GM18499 (cell line): Measurements from ENCODE around the gene SCT.

ENCODE experiments used
- ATAC-seq: cut with Tn5 transposase; IDR thresholded peaks from one replicate; pipeline ENCODE4 v1.9.1; 2021; ENCODE audit warnings: moderate number of reproducible peaks; ENCODE audit not compliant: insufficient read depth, unreplicated experiment

SCT gene

DNA sequence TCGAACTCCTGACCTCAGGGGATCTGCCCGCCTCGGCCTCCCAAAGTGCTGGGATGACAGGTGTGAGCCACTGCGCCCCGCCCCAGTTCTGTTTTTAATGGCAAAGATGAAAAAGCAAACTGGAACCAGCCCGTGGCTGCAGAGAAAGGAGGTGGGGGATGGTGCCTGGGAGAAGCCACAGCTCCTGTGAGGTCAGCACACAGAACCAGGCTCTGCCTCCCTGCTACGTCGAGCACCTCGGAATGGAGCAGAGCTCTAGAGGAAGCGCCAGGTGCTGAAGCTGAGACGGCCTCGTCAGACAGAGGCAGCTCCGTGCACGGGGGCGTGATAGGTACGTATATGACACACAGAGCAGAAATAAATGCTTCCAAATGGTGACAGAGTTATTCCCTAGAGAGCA, 18.6 kb upstream of the SCT start:
- no peak for ATAC-seq

DNA sequence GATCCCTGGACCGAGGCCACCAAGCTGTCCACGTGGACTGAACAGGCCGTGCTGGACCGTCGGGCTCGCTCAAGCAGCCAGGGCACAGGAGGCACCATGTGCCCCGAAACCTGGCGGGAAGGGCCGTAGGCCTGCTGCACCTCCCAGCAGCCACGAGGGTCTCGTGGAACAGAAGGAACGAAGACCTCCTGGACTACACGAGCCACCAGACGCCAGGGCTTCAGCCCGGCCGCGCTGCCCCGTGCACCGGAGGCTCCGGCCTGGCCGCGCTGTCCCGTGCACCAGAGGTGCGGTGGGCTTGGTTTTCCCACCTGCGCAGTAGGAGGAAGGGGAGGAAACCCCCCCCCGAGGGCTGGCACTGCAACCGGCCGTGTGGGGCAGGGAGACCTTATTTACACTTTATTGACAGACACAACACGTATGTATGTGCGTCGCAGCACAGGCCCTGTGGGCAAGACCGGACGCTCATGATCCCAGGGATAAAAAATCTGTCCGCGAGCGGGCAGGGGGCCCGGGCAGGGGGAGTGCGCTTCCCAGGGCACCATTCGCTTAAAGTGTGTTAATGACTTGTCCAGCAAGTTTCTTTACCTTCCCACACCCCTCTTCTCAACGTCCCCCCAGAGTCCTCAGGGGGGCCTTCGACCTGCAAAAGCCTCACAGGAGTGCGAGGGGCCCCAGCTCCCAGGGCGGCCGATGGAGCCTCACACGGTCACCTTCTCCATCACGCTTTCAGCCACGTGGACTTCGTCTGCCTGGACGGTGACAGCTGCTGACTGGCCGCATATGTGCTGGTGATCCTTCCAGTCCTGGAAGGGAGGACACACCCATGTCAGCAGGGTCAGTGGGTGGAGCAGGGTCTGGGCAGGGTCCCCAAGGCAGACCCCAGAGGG, 17.1 kb upstream of the SCT start:
- no peak for ATAC-seq

DNA sequence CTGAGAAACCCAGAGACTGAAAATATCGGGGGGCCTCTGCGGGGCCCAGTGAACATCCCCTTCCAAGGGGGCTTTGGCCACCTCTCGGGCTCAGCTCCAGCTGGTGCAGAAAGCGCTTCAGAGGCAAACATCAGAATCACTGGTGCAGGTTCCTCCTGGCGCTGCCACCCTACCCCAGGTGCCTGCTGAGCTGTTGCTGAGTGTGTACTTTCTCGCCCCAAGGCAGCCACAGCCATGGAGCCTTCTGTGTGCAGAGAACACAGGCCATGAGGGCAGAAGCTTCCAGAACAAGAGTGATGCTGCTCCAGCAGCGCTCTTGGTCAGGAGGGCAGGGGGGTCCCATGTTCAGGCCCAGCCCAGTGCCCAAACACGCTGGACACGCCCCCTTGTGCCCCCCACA, 16.4 kb upstream of the SCT start:
- ATAC-seq = no peak

DNA sequence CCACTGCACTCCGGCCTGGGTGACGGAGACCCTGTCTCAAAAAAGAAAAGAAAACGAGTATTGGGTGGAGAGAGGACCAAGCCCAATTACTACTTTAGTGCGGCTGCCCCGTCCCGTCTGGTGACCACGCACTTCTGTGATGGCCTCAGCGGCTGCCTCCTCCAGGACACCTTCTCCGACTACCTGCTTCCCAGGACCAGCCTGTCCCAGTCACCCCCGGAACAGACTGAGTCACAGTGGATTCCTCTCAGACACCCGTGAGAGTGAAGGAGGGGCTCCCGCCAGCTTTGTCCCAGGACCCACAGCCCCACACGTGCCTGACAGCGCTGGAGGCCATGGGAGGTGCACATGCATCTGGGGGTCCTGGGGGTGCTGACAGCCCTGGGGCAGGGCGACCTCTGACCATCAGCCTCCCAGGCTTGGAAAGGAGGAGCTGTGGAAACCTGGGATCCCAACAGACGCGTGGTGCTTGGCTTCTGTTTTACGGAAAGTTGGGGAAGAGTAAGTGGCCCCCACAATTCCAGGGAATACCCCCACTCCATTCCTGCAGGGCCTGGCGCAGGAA, 14.9 kb upstream of the SCT start:
- ATAC-seq = no peak

DNA sequence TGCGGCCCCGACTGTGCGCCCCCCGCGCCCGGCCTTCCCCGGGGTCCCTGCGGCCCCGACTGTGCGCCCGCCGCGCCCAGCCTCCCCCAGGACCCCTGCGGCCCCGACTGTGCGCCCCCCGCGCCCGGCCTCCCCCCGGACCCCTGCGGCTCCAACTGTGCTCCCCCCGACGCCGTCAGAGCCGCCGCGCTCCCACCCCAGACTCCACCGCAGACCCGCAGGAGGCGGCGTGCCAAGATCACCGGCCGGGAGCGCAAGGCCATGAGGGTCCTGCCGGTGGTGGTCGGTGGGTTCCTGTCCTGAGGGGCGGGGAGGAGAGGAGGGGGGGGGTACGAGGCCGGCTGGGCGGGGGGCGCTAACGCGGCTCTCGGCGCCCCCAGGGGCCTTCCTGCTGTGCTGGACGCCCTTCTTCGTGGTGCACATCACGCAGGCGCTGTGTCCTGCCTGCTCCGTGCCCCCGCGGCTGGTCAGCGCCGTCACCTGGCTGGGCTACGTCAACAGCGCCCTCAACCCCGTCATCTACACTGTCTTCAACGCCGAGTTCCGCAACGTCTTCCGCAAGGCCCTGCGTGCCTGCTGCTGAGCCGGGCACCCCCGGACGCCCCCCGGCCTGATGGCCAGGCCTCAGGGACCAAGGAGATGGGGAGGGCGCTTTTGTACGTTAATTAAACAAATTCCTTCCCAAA, 13.2 kb upstream of the SCT start:
- ATAC-seq = no peak

DNA sequence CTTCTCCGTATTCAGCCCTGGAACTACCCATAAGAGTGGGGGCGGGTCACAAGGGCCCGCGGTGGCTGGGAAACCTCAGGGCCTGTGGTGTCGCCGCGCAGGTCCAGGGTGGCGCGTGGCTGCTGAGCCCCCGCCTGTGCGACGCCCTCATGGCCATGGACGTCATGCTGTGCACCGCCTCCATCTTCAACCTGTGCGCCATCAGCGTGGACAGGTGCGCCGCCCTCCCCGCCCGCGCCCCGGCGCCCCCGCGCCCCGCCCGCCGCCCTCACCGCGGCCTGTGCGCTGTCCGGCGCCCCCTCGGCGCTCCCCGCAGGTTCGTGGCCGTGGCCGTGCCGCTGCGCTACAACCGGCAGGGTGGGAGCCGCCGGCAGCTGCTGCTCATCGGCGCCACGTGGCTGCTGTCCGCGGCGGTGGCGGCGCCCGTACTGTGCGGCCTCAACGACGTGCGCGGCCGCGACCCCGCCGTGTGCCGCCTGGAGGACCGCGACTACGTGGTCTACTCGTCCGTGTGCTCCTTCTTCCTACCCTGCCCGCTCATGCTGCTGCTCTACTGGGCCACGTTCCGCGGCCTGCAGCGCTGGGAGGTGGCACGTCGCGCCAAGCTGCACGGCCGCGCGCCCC, 12.5 kb upstream of the SCT start:
- ATAC-seq = no peak

DNA sequence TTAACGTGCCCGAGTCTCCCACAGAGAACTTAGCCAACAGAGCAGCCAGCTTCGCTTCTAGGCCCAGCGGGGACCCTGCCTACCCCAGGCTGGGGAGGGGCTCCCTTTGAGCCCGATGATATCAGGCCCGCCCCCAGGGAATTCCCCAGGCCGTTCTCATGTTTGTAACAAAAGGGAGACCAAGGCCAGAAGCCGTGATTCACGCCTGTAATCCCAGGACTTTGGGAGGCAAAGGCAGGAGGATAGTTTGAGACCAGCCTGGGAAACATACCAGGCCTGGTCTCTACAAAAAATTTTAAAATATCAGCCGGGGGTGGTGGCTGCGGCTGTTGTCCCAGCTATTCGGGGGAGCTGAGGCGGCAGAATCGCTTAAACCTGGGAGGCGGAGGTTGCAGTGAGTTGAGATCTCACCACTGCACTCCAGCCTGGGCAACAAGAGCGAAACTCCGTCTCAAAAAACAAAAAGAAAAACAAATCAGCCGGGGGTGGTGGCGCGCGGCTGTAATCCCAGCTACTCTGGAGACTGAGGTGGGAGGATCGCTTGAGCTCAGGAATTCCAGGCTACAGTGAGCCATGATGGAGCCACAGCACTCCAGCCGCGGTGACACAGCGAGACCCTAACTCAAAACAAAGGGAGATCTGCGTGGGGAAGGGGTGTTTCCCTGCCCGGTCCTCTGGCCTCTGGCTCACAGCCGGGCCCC, 11.8 kb upstream of the SCT start:
- no peak for ATAC-seq

DNA sequence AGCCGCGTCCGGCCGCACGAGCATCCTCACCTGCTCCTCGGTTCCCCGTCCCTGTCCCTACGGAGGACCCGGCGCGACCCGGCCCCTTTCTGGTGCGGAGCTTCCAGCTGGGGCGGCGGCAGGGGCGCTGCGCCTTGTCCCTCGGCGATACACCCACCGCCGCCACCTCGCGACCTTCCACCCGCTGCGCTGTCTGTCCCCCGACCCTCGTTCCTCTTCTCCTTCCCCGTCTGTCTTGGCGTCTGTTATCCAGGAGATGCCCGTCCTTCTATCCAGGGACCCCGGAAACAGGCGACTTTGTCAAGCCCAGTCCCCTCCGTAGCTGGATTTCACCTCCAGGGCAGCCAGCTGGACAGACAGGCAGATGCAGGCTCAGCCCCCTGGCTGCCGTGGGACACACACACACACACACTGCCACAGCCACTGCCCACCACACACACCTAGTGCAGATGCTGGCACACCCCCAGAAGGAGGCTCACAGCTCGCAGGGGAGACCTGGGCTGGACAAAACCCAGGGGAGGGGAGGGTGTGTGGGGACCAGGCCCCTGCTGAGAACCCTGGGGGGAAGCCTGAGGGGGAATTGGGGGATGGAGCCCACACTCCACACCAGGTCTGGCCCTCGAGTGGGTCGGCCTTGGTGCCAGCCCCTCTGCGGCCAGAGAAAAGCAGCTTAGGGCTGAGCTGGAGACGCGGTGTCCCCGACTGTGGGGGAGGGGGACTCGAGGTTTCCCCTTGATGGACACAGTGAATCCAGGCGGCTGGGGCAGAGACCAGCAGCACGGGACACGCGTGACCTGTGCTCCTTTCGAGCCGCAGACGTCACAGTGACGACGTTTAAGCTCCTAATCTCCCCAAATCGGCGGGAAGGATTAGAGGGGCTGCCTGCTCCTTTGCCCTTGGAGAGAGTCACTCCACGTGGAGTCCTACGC, 10.9 kb upstream of the SCT start:
- ATAC-seq = no peak

DNA sequence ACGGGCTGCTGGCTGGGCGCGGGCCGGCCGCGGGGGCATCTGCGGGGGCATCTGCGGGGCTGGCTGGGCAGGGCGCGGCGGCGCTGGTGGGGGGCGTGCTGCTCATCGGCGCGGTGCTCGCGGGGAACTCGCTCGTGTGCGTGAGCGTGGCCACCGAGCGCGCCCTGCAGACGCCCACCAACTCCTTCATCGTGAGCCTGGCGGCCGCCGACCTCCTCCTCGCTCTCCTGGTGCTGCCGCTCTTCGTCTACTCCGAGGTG, 10.3 kb upstream of the SCT start:
- no peak for ATAC-seq

DNA sequence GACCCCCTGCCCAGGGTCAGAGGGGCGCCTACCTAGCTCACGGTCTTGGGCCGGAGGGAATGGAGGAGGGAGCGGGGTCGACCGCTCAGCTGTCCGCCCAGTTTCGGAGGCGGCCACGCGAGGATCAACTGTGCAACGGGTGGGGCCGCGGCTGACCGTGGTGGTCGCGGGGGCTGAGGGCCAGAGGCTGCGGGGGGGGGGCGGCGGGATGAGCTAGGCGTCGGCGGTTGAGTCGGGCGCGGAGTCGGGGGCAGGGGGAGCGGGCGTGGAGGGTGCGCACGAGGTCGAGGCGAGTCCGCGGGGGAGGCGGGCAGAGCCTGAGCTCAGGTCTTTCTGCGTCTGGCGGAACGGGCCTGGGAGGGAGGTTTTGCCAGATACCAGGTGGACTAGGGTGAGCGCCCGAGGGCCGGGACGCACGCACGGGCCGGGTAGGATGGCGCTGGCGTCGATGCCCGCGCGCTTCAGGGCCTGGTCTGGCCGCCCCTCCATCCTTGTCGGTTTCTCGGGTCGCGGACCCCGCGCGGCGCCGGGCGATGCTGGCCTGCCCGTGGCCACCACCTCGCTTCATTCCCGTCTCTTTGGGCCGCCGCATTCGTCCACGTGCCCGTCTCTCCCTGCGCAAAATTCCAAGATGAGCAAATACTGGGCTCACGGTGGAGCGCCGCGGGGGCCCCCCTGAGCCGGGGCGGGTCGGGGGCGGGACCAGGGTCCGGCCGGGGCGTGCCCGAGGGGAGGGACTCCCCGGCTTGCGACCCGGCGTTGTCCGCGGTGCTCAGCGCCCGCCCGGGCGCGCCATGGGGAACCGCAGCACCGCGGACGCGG, 9.7 kb upstream of the SCT start, which contains the start of gene DRD4:
TSS of gene DRD4 (plus strand) at position 759 of the 822 bp plus-strand sequence. CDS start at position 795, 36 bp downstream.
- no peak for ATAC-seq

DNA sequence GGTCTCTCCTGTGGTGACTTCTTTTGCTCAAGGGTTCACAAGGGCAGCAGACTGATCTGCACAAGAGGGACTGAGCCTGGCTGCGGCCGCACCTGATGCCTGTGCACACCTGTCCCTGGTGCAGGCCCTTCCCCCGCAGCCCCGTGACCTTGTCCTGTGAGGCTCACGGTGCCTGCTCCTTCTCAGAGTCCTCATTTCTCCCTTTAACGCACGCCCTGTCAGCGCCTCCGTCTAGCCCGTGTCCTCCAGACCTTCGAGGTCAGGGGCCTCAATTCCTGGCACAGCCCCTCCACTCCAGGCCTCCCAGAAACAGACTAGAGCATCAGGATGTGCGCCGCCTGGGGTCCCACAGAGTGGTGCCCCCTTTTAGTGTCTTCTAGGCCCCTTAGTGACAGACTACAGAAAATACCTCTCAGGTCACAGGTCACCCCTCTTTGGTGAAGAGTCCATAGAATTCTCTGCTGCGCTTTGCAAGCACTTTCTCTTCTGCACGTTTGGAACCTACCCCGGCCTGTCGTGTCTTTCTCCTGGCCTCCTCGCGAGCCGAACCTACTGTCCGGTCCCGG, 9.0 kb upstream of the SCT start:
- ATAC-seq = no peak

DNA sequence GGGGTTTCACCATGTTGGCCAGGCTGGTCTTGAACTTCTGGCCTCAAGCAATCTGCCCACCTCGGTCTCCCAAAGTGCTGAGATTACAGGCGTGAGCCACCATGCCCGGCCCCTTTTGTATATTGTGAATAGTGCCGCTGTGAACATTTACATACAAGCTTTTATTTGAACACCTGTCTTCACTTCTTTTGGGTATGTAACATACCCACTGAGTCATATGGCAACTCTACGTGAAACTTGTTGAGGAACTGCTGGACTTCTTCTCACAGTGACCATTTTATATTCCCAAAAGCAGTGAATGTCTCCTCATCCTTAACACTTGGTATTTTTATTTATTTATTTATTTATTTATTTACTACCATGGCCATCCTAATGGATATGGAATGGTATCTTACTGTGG, 3.9 kb upstream of the SCT start:
- ATAC-seq = no peak

DNA sequence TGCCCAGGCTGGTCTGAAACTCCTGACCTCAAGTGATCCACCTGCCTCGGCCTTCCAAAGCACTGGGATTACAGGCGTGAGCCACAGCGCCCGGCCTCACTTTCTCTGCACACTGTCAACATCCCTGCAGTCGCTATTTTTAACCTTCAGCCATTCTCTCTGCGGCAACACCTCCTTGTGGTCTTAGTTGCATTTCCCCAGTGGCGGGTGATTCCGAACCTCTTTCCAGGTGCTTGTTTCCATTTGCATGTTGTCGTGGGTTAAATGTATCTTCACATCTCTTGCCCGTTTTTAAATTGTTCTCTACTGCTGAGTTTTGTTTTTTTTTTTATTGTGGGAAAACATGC, 2.2 kb upstream of the SCT start:
- no peak for ATAC-seq

DNA sequence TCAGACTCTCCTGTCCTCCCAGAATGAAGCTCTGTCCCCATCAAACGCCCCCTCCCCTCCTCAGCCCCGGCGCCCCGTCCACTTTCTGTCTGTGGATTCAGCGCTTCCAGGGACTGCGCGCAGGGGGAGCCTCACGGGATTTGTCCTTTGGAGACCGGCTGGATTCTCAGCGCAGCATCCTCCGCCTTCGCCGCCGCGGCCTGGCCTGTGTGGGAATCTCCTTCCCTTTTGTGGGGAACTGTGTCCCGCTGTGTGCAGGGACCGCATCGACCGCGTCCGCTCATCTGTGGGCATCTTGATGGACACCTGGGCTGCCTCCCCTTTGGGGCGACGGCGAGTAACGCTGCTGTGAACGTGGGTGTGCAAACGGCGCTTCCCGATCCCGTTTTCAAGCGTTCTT, 1.1 kb upstream of the SCT start:
- ATAC-seq = no peak

DNA sequence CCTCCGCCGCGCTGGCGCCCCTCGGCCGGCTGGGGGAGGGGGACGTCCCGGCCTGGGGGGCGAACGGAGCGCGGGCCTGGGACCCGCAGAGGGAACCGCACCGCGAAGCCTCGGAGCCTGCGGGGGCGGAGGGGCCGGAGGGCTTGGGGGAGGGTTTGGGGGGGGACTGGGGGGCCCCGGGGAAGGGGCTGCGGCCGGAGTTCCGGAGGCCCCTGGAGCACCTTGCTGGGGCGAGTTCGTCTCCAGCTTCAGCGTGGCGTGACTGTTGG, 261 bp upstream of the SCT start:
- ATAC-seq = no peak

DNA sequence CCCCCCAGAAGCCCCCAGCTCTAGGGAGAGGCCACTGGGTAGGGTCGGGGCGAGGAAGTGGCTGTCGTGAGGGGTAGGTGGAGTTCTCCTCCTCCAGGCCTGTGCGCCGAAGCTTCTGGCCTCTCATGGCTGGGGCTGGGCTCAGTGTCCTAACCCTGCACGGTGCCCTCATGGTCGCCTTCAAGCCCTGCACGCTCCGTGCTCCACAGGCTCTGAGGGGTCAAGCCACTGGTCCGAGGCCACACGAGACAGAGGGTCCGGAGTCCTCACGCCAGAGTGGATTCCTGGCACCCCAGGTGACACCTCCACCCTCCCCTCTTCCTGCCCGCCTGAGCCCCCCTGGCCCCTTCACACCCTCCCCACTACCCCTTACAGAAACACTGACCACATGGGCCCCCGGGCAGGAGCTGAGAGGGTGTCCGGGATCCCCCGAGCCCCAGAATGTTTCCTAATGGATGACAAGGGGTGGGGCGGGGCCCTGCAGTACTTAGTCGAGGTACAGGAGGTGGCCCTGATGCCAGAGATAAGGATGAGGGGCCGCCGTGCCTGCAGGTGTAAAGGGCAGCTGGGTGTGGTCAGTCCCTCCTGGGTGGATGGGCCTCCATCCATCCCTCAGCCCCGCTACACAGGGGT, 1.2 kb downstream of the SCT start:
- no peak for ATAC-seq

DNA sequence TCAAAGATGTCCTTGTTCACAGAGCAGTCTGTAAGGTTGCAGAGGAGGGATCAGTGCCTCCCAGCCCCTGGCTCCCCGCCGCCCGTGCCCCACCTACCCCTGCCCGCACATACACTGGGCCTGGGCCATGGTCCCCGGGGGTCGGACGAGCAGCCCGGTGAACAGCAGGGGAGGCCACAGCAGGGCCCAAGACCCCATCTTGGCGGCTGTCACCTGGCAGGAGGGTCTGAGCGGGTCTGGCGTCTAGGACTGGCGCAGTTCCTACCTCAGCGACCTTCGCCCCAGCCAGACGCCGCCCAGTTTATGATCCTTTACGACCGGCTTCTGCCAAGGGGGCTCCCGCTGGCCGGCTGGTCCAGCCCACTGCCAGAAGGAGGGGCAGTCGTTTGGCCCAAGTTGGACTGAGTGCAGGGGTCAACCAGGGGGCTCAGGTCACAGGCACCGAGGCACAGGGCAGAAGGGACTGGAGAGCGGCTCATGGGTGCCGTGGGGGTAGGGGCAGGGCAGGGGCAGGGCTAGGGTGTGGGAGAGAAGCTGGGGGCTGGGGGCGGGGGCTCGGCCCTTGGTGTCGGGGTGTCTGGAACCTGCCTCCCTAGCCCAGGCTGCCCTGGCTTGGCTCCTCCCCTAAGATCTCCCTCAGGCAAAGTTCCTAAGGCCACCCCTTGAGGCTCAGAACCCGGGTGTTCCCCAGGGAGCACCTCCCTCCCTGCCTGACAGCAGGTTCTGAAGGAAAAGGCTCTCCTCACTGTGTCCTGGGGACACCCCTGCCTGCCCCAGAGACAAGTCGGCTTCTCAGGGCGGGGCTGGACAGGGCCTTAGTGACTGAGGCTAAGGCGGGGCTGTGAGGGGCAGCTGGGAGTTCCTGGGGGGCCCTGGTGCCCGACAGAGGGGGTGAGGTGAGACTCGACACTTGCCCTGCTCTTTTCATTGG, 2.0 kb downstream of the SCT start, which contains the start of gene CDHR5:
TSS of gene CDHR5 (minus strand) at position 251 of the 931 bp plus-strand sequence. CDS start at position 198, 53 bp downstream.
- ATAC-seq = no peak
